A549 (cell line): ENCODE measurements around the gene BRF1. TPM values are rescaled to one million over a fixed set of nuclear protein-coding genes. Genes with fewer than 3 reads are reported as not detected.

Experiments used
- ATAC-seq, 2 experiments: fragments of 200-7000 bp in 1 of 2; fragments of >200 bp in 1 of 2; cut with Nextera tagmentation in 1 of 2; cut with Tn5 transposase in 1 of 2; 3 replicates each; pipeline versions ENCODE4 v1.8.0 to v1.9.1; 2018 to 2020; ENCODE audit warnings: mild to moderate bottlenecking in 1 of 2, moderate library complexity in 1 of 2
- CTCF ChIA-PET: fragments of 300-600 bp; sonication (Branson Sonifier 250); formaldehyde crosslinking; extraction: SDS; loops from one replicate; lab custom pipeline; 2021; ENCODE audit warnings: antibody characterized with exemption, inconsistent platforms; lab: Yijun Ruan, JAX
- POLR2A ChIA-PET: fragments of 350-600 bp; formaldehyde crosslinking; extraction: SDS; loops from one replicate; lab custom pipeline; 2021; ENCODE audit warnings: antibody characterized with exemption, inconsistent platforms; lab: Yijun Ruan, JAX
- DNase-seq, 2 experiments: peaks; one replicate each; pipeline versions ENCODE4 v3.0.0 to v3.0.0-alpha.2; 2011 to 2016; ENCODE audit warnings: low read depth in 1 of 2, low spot score in 1 of 2
- FAIRE-seq: peaks from 2 replicates; lab custom pipeline; 2011; peaks lifted over from hg19 to GRCh38; lab: Jason Lieb, UNC
- H3K27ac ChIP-seq, 2 experiments: fragments of >200 bp; sonication (Bioruptor Twin); formaldehyde crosslinking; 3 replicates each; pipeline ENCODE4 v1.5.1; 2016 to 2017
- H3K4me1 ChIP-seq: fragments of >200 bp; sonication (Bioruptor Twin); formaldehyde crosslinking; 3 replicates; pipeline ENCODE4 v1.6.1; 2016
- H3K4me2 ChIP-seq: fragments of >200 bp; sonication (Bioruptor Twin); formaldehyde crosslinking; 3 replicates; pipeline ENCODE4 v1.6.1; 2016
- H3K4me3 ChIP-seq: fragments of >200 bp; sonication (Bioruptor Twin); formaldehyde crosslinking; 3 replicates; pipeline ENCODE4 v1.5.1; 2016
- H3K9me3 ChIP-seq: fragments of >200 bp; sonication (Bioruptor Twin); formaldehyde crosslinking; 3 replicates; pipeline ENCODE4 v1.6.1; 2016
- BHLHE40 ChIP-seq: IDR thresholded peaks from 2 replicates; pipeline ENCODE4 v1.6.1; 2012; ENCODE audit warnings: low read depth, low read length, inconsistent platforms
- CBX2 ChIP-seq: fragments of 200-600 bp; sonication (generic); IDR thresholded peaks from 2 replicates; pipeline ENCODE4 v1.6.1; 2016; ENCODE audit warnings: low read depth, mild to moderate bottlenecking, borderline replicate concordance
- CBX8 ChIP-seq: fragments of 200-600 bp; sonication (generic); IDR thresholded peaks from 2 replicates; pipeline ENCODE4 v1.6.1; 2016
- CHD2 ChIP-seq: fragments of 150-350 bp; IDR thresholded peaks from 2 replicates; pipeline ENCODE4 v1.6.1; 2014; ENCODE audit warnings: low read length; ENCODE audit not compliant: partially characterized antibody
- E2F6 ChIP-seq: IDR thresholded peaks from 2 replicates; pipeline ENCODE4 v1.6.1; 2012; ENCODE audit warnings: low read depth, borderline replicate concordance
- EHF ChIP-seq: fragments of 250-450 bp; sonication (Bioruptor Pico); IDR thresholded peaks from 2 replicates; pipeline ENCODE4 v1.5.0; 2020; ENCODE audit warnings: mild to moderate bottlenecking
- FOSB ChIP-seq: fragments of 250-450 bp; sonication (Bioruptor Pico); IDR thresholded peaks from 2 replicates; pipeline ENCODE4 v1.5.0; 2020; ENCODE audit warnings: mild to moderate bottlenecking, moderate library complexity
- FOXS1 ChIP-seq: fragments of 250-450 bp; sonication (Bioruptor Pico); IDR thresholded peaks from 2 replicates; pipeline ENCODE4 v1.5.0; 2020; ENCODE audit warnings: mild to moderate bottlenecking, moderate library complexity
- GATA3 ChIP-seq: IDR thresholded peaks from 2 replicates; pipeline ENCODE4 v1.6.1; 2012; ENCODE audit warnings: borderline replicate concordance
- HEYL ChIP-seq: fragments of 250-450 bp; sonication (Bioruptor Pico); IDR thresholded peaks from 2 replicates; pipeline ENCODE4 v1.8.0; 2021; ENCODE audit warnings: mild to moderate bottlenecking, moderate library complexity
- HOXB5 ChIP-seq: fragments of 250-450 bp; sonication (Bioruptor Pico); IDR thresholded peaks from 2 replicates; pipeline ENCODE4 v1.5.0; 2020; ENCODE audit warnings: mild to moderate bottlenecking, moderate library complexity
- JUN ChIP-seq, 2 experiments: fragments of >200 bp; sonication (Bioruptor Twin); formaldehyde crosslinking; IDR thresholded peaks; 2 replicates in 1 of 2; 3 replicates in 1 of 2; pipeline ENCODE4 v1.6.1; 2016 to 2017
- KDM1A ChIP-seq: fragments of 200-600 bp; sonication (generic); IDR thresholded peaks from 2 replicates; pipeline ENCODE4 v1.6.1; 2016; ENCODE audit warnings: low read depth, mild to moderate bottlenecking
- KDM5A ChIP-seq: fragments of 200-600 bp; sonication (generic); IDR thresholded peaks from 2 replicates; pipeline ENCODE4 v1.6.1; 2016; ENCODE audit warnings: antibody characterized with exemption, mild to moderate bottlenecking
- MAFK ChIP-seq: fragments of 450-650 bp; IDR thresholded peaks from 2 replicates; pipeline ENCODE4 v1.6.1; 2014; ENCODE audit not compliant: partially characterized antibody
- MAX ChIP-seq: IDR thresholded peaks from 2 replicates; pipeline ENCODE4 v1.6.1; 2012
- MAZ ChIP-seq: fragments of 150-350 bp; IDR thresholded peaks from 2 replicates; pipeline ENCODE4 v1.6.1; 2014; ENCODE audit warnings: antibody characterized with exemption, low read depth, low read length, borderline replicate concordance
- NFE2L2 ChIP-seq: fragments of 150-350 bp; conservative IDR thresholded peaks from 2 replicates; pipeline ENCODE4 v1.6.1; 2014; ENCODE audit warnings: low read length
- NR3C1 ChIP-seq: fragments of >200 bp; sonication (Bioruptor Twin); formaldehyde crosslinking; IDR thresholded peaks from 3 replicates; pipeline ENCODE4 v1.6.1; 2017
- PHF8 ChIP-seq: fragments of 200-600 bp; sonication (generic); IDR thresholded peaks from 2 replicates; pipeline ENCODE4 v1.6.1; 2016; ENCODE audit warnings: low read depth, mild to moderate bottlenecking, antibody characterized with exemption, moderate library complexity, borderline replicate concordance
- POLR2A ChIP-seq: IDR thresholded peaks from 2 replicates; pipeline ENCODE4 v1.6.1; 2012; ENCODE audit warnings: mild to moderate bottlenecking, low read length
- RAD21 ChIP-seq, 2 experiments: fragments of >200 bp in 1 of 2; sonication (Bioruptor Twin) in 1 of 2; formaldehyde crosslinking in 1 of 2; IDR thresholded peaks in 1 of 2; conservative IDR thresholded peaks in 1 of 2; 2 replicates in 1 of 2; 3 replicates in 1 of 2; pipeline ENCODE4 v1.6.1; 2012 to 2018; ENCODE audit warnings: inconsistent platforms in 1 of 2
- RARB ChIP-seq: fragments of 250-450 bp; sonication (Bioruptor Pico); IDR thresholded peaks from 2 replicates; pipeline ENCODE4 v1.8.0; 2021; ENCODE audit warnings: mild to moderate bottlenecking, moderate library complexity
- RNF2 ChIP-seq: fragments of 200-600 bp; sonication (generic); IDR thresholded peaks from 2 replicates; pipeline ENCODE4 v1.6.1; 2016; ENCODE audit warnings: low read depth, mild to moderate bottlenecking, antibody characterized with exemption, moderate library complexity, borderline replicate concordance
- SREBF2 ChIP-seq: fragments of 450-650 bp; IDR thresholded peaks from 2 replicates; pipeline ENCODE4 v1.6.1; 2014; ENCODE audit warnings: mild to moderate bottlenecking, moderate library complexity
- USF2 ChIP-seq: fragments of 450-650 bp; IDR thresholded peaks from 2 replicates; pipeline ENCODE4 v1.6.1; 2014; ENCODE audit warnings: antibody characterized with exemption
- ZC3H11A ChIP-seq: fragments of 450-650 bp; IDR thresholded peaks from 2 replicates; pipeline ENCODE4 v1.6.1; 2014; ENCODE audit warnings: antibody characterized with exemption, mild to moderate bottlenecking
- ZFP36 ChIP-seq: fragments of 450-650 bp; IDR thresholded peaks from 2 replicates; pipeline ENCODE4 v1.6.1; 2014; ENCODE audit warnings: borderline replicate concordance; ENCODE audit not compliant: partially characterized antibody
- ZNF302 ChIP-seq: fragments of 250-450 bp; sonication (Bioruptor Pico); IDR thresholded peaks from 2 replicates; pipeline ENCODE4 v1.9.0; 2021; ENCODE audit warnings: inconsistent platforms, mild to moderate bottlenecking, moderate library complexity
- ZSCAN20 ChIP-seq: fragments of 250-450 bp; sonication (Bioruptor Pico); IDR thresholded peaks from 2 replicates; pipeline ENCODE4 v1.8.0; 2022; ENCODE audit warnings: mild to moderate bottlenecking, moderate library complexity
- WGBS: methylation state at CpG from one replicate; pipeline ENCODE4 v1.1.6; 2017; ENCODE audit errors: missing lambda C conversion rate; 5-methylcytosine and 5-hydroxymethylcytosine counted together
- polyA plus RNA-seq, 4 experiments: library from polyadenylated mRNA; depleted of rRNA in 3 of 4; stranded (reverse); fragments of >200 nt; fragmentation: RNase III in 1 of 4; extraction: RNeasy Plus Mini Kit Qiagen cat#74134 plus additional on column Dnase treatment in 1 of 4; gene quantifications; 2 replicates in 3 of 4; 3 replicates in 1 of 4; pipeline ENCODE4 v1.2.3, GENCODE V29; 2011 to 2017
- TF ChIP-seq, protein P1 (sequence below): fragments of 250-450 bp; sonication (Bioruptor Pico); IDR thresholded peaks from 2 replicates; pipeline ENCODE4 v1.5.0; 2020; ENCODE audit warnings: low read depth, mild to moderate bottlenecking, moderate library complexity

The BRF1 gene
- polyA plus RNA-seq, 2 of the 4 experiments (the other 2 are of a cell fraction) = 8.5 to 25.7 TPM

DNA sequence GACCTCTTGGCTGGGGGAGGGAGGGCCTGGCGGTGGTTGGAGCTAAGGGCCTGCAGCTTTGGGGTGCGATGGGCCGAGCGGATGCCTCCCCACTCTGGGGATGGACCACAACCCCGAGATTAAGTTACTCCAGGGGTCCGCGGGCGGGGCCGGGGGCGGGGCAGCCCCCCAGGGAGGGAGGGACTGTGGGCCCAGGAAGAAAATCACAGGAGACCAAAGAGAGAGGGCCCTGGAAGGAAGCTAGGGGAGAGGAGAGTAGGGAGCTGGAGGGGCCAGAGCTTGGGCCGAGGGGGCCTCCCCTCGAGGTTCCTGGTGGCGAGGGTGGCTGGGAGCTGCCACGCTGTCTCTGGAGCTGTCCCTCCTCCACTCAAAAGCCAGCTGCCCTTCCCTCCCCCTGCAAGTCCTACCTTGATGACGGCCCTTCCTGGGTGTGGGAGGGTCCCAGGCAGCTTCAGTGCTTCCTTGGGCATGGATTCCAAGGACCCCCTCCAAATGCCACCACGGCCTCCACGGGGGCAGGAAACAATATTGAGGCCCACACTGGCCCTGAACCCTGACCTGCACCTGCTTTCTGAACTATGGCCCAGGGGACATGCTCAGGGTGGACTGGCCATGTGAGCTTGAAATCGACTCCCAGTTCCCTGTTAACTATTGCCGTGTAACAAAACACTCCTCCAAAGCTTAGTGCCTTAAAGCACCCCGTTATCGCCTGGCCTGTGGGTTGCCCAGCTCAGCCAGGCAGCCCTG, 119.1 kb downstream of the BRF1 start:
- H3K4me3 ChIP-seq = peak overlapping the region; percentile 54
- CTCF ChIA-PET = interaction anchor here (0.7 to 7.7 kb wide), 7 partner anchors 12 to 100 kb away, joined by 3 to 45 read pairs (median 7); partner anchors contain the start of gene JAG2
- H3K27ac ChIP-seq = peak overlapping the region; percentile 84 to 96; a peak in 5 of 6 replicates
- no peaks in the 10 kb centered on the region for H3K9me3 ChIP-seq
- FAIRE-seq = no peak
- peaks cover 12% of the 10 kb centered on the region; the same call in 2 of the 3 replicates for H3K4me1 ChIP-seq
- ATAC-seq = 0 out of 6 replicates have a peak, but pooled peaks of 1 of the 2 experiments have one; percentile 2
- H3K4me2 ChIP-seq = peak overlapping the region; percentile 91
- DNase-seq = no peak
- TF ChIP-seq SREBF2 = no peak
- no peak for TF ChIP-seq ZSCAN20
- no peak for TF ChIP-seq FOSB (CRISPR knock-in tag)
- no peak for TF ChIP-seq MAZ
- TF ChIP-seq ZNF302 (CRISPR knock-in tag) = no peak
- no peak for TF ChIP-seq NFE2L2
- TF ChIP-seq HOXB5 (CRISPR knock-in tag) = no peak
- TF ChIP-seq KDM5A = no peak
- TF ChIP-seq EHF = no peak
- TF ChIP-seq CBX8 = no peak
- TF ChIP-seq E2F6 = no peak
- TF ChIP-seq ZFP36 = no peak
- no peak for TF ChIP-seq MAFK
- TF ChIP-seq KDM1A = no peak
- no peak for TF ChIP-seq RARB (CRISPR knock-in tag)
- POLR2A ChIA-PET = interaction anchor here (0.6 to 2.1 kb wide), 5 partner anchors 13 to 119 kb away, joined by 3 to 8 read pairs (median 4); partner anchors contain the start of genes BRF1 and JAG2
- WGBS = 86% methylated on average over 10 of the region's 21 CpGs

- Histone ChIP-seq H3K4me1 (peaks cover 18% of the 10 kb centered on the region; the same call in 2 of the 3 replicates), H3K4me2 (peak within 1 kb of the TSS; percentile 91), H3K4me3 (peak within 1 kb of the TSS; percentile 54), H3K9me3 (no peaks in the 10 kb centered on the region), H3K27ac (peak within 1 kb of the TSS; percentile 84 to 96)
- CTCF ChIA-PET = interaction anchor here (0.7 to 7.7 kb wide), 8 partner anchors 11 to 171 kb away, joined by 3 to 45 read pairs (median 5); partner anchors contain the start of gene JAG2
- no peak for FAIRE-seq
- DNase-seq = peak; percentile 69 to 85
- POLR2A ChIA-PET = interaction anchor here (0.6 to 2.1 kb wide), 5 partner anchors 12 to 120 kb away, joined by 3 to 8 read pairs (median 4); partner anchors contain the start of genes BRF1 and JAG2
- 5% methylated on average over 4 of the region's 106 CpGs for WGBS
- peak; percentile 60 to 62 for ATAC-seq
- TF ChIP-seq JUN (IDR thresholded peaks at IDR 0.05) = peak in 1 of 2 experiments; percentile 79; a peak in 3 of 5 replicates
- TF ChIP-seq KDM1A = no peak
- TF ChIP-seq USF2 = no peak
- TF ChIP-seq FOXS1 (CRISPR knock-in tag) = no peak
- no peak for TF ChIP-seq ZNF302 (CRISPR knock-in tag)
- TF ChIP-seq PHF8 = no peak
- TF ChIP-seq ZC3H11A = no peak
- TF ChIP-seq E2F6 = no peak
- peak; percentile 100 for TF ChIP-seq ZFP36
- no peak for TF ChIP-seq MAZ
- no peak for TF ChIP-seq RAD21 (conservative IDR thresholded peaks at IDR 0.05 in 1 of 2, IDR thresholded peaks at IDR 0.05 in 1 of 2)
- TF ChIP-seq HEYL (CRISPR knock-in tag) = no peak
- TF ChIP-seq RNF2 = no peak
- TF ChIP-seq BHLHE40 = no peak
- no peak for TF ChIP-seq EHF
- no peak for TF ChIP-seq CHD2
- TF ChIP-seq POLR2A = peak; percentile 45
- TF ChIP-seq MAFK = no peak
- TF ChIP-seq GATA3 = no peak
- TF ChIP-seq KDM5A = no peak
- TF ChIP-seq MAX = 0 out of 2 replicates have a peak, but pooled peaks have one; percentile 17
- TF ChIP-seq, protein P1, sequence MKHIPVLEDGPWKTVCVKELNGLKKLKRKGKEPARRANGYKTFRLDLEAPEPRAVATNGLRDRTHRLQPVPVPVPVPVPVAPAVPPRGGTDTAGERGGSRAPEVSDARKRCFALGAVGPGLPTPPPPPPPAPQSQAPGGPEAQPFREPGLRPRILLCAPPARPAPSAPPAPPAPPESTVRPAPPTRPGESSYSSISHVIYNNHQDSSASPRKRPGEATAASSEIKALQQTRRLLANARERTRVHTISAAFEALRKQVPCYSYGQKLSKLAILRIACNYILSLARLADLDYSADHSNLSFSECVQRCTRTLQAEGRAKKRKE (CRISPR knock-in tag) = no peak
- no peak for TF ChIP-seq NFE2L2
- no peak for TF ChIP-seq CBX2
- TF ChIP-seq NR3C1 = no peak
- TF ChIP-seq FOSB (CRISPR knock-in tag) = no peak
Measured at GRCh38 chr14:105180592-105181548, 119.9 kb downstream of the BRF1 start, which contains the start of gene NUDT14. TSS of gene NUDT14 (minus strand) at chr14:105181312. CDS start at chr14:105181209, 103 bp downstream.
